SK-N-DZ (cell line): ENCODE data around the gene FBLN5. TPM values are rescaled to one million over a fixed set of nuclear protein-coding genes. Genes with fewer than 3 reads are reported as not detected.

Source experiments
- DNase-seq: peaks from one replicate; pipeline ENCODE4 v3.0.0-alpha.2; 2015; ENCODE audit warnings: low spot score
- polyA plus RNA-seq, 2 experiments: library from polyadenylated mRNA; depleted of rRNA; stranded (reverse); fragments of >200 nt; gene quantifications; 2 replicates each; pipeline ENCODE4 v1.2.3, GENCODE V29; 2014

Gene FBLN5, protein sequence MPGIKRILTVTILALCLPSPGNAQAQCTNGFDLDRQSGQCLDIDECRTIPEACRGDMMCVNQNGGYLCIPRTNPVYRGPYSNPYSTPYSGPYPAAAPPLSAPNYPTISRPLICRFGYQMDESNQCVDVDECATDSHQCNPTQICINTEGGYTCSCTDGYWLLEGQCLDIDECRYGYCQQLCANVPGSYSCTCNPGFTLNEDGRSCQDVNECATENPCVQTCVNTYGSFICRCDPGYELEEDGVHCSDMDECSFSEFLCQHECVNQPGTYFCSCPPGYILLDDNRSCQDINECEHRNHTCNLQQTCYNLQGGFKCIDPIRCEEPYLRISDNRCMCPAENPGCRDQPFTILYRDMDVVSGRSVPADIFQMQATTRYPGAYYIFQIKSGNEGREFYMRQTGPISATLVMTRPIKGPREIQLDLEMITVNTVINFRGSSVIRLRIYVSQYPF
- not detected in 2 replicates for polyA plus RNA-seq (2014; cell fraction: cytosol; rRNA removed)
- not detected in 2 replicates for polyA plus RNA-seq (2014; cell fraction: nucleus; rRNA removed)

DNA sequence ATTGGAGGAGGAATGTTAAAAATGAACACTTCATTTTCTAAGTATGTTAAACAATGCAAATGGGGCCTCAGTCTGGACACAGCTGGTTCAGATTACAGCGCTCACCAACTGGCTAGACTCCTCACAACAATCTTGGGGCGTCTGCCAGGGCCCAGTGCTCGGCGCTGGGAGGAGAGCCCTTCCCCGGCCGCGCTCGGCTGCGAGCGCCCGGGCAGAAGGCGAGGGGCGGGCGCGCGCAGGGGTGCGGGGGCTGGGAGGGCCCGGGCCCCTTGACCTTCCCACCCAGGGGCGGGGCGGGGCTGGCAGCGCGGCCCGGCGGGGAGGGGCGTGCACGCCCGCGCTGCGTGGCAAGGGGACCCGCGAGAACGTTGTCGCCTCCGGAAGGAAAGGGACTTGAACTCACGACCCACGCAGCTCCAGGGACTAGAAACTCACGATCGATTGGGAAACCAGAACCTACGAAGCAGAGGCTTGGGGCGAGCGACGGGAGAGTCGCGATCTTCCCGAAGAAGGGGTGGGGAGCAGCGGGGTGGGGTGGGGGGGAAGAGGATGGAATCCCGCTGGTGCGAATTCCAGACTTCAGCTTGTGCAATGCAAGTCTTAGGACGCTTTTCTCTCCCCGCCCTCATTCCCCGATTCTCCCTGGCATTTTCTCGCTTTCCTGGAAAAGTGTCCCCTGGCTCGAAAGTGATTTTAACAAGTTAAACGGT is at the start of gene FBLN5:
Gene FBLN5, minus strand, starts transcription at position 220 of the 710 bp plus-strand sequence. CDS start 465 bp downstream, outside the sequence.
- DNase-seq: no peak

GRCh38 chr14:91996948-91997371 is 49.5 kb upstream of the FBLN5 start:
- no peak for DNase-seq

GRCh38 chr14:91987192-91987591 is 39.7 kb upstream of the FBLN5 start:
- DNase-seq: no peak

GRCh38 chr14:91985521-91986255 is 38.2 kb upstream of the FBLN5 start:
- DNase-seq: no peak

DNA sequence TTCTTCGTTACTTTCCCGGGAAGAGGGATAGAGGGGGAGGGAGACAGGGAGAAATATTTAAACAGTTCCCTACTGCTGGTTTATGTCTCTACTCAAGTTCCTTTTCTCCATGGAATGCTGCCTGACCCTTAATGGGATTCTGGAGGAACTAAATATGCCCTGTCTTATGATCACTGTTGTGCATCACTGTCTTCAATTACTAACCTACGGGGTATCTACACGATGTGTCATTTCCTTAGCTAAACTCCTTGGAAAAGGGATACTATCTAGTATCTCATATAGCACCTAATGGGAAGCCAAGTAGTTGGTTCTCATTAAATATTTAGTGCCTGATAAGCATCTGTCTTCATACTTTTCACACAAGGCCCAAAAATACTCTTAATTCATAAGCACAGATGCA is 37.5 kb upstream of the FBLN5 start:
- no peak for DNase-seq

DNA sequence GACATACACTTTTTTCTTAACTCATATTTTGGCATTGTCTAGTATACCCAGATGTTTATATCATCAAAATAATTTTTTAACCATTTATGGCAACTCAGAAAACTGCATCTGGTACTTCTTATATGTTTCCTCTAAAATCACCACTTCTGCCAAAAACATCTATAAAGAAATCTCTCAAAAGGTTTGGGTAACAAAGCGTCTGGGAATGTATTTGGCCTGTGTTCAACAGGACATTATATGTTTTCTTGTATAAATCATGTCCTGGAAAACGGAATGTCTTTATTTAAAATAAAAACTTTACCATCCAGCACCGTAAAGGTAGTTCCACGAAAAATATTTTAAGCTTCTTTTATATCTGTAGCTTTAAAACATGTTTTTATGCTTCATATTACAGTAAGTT is 36.1 kb upstream of the FBLN5 start:
- no peak for DNase-seq

DNA sequence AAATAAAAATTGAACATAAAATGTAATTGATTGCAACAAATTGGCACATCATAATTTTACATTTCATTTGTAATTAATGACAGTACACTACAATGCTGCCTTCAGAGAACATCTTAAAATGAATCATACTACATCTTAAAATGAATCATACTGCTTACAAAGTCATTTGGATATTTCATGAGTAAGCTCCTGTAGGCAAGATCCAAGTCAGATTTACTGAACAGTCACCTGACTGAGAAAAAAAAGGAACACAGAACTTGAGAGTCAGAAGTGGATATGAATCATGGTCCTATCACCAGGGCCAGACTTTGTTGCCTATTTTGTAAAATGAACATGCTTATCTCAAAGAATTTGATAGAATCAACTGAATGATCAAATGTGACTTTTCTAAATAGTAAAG is 32.7 kb upstream of the FBLN5 start:
- DNase-seq: no peak

DNA sequence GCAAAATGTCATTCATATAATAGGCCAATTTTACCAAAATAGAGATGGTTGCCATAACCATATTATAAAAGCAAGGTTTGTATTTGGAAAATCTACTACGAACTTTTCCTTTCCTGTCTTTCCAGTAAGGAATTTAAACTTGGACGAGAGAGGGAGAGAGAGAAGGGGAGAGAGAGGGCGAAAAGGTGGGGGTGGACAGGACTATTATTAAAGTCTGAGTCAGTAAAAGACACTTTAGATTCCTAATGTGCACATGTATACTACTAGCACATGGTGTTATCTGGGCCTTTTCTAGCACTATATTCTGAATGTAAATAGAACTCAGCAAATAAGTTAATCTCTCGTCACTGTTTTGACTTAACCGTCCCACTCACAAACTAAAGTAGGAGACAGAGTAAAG is 30.4 kb upstream of the FBLN5 start:
- no peak for DNase-seq

DNA sequence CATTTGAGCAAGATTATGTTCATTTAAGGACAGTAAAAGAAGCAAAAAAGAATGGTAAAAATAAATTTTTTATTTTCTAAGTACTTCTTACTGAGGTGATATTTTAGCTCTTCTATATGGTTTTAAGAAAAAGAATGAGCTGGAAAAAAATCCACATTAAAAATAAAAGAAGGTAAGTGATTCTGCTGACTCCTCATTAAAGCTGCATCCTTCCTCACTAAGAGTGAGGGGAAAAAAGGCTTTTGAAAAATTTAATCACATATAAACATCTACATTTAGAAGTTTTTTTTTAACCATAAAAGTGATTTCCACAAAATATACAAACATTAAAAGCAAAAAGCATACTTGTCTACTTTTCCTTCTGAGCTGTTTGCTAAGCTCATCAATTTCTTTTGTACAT is 28.3 kb upstream of the FBLN5 start:
- DNase-seq: no peak

DNA sequence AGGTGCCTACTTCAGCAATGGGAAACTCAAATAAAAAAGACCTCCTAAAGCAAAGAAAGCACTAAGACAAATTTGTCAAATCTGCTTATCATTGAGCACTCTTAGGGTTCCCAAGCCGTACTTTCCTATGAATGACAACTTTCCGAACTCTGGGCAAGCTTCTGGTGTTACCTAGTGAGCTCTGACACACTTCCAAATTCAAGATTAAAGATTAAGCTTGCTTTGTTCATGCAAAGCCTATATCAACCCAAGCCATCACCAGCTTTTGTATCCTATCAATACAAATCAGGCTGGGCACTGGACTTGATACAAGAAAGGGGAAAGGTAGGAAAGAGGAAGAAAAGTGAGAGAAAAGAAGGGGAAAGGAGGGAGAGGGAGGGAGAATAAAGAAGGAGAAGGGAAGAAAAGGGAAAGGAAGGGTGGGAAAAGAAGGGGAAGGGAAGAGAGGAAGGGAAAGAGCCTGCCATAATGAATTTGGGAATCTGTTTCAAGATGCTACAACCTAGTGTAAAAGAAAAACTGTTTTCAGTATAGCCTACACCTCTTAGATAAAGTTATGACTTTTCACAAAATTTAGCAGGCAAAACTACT is 23.8 kb upstream of the FBLN5 start:
- DNase-seq: no peak

GRCh38 chr14:91968280-91968679 is 20.8 kb upstream of the FBLN5 start:
- DNase-seq: no peak

DNA sequence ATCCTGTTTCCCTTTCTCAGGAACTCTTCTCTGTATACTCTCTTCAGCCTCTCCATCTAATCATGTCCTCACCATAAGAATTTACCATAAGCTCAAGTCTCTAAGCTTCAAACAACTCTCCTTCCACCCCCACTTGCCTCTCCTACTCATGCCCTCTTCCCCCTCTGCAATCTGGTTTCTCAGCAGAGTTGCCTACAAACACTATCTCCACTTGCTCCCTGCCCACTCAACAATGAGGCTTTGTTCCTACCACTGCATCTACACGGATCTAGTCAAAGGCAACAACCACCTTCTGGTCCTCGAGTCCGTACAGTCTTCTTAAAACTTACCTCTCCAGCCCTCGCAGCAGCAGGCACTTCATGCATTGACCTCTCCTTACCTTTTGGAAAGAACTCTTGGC is 17.2 kb upstream of the FBLN5 start:
- DNase-seq: no peak

DNA sequence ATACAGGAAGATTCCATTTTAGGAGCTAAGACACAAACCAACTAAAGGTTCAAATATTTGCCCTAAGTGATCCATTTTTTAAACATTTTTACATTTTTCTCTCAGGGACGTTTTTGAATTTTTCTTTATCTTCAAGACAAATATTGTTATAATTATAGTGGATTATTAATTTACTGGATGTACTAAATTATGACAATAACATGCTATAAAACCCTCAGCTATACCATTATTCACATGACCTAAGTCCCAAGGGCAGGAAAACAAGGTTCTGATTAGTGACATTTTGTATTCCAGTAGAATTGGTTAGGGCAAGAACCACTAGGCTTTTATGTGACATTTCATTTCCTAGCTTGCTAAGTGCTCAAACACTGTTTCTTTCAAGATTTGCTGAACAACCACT is 16.5 kb upstream of the FBLN5 start:
- no peak for DNase-seq

GRCh38 chr14:91963465-91963864 is 16.0 kb upstream of the FBLN5 start:
- DNase-seq: no peak

- no peak for DNase-seq
Observed at GRCh38 chr14:91961297-91962220, 14.1 kb upstream of the FBLN5 start.

- no peak for DNase-seq
Observed at GRCh38 chr14:91957876-91958313, 10.4 kb upstream of the FBLN5 start.

GRCh38 chr14:91956616-91957015 is 9.1 kb upstream of the FBLN5 start:
- no peak for DNase-seq

GRCh38 chr14:91955168-91955567 is 7.7 kb upstream of the FBLN5 start:
- DNase-seq: no peak

GRCh38 chr14:91953170-91953985 is 5.9 kb upstream of the FBLN5 start:
- DNase-seq: no peak
